ENCODE measurements around the gene LAMA5. TPM values are rescaled to one million over a fixed set of nuclear protein-coding genes. Genes with fewer than 3 reads are reported as not detected.

Gene LAMA5
- total and polyA plus RNA-seq, 4 donors = 116 to 315 (median 244) TPM

DNA sequence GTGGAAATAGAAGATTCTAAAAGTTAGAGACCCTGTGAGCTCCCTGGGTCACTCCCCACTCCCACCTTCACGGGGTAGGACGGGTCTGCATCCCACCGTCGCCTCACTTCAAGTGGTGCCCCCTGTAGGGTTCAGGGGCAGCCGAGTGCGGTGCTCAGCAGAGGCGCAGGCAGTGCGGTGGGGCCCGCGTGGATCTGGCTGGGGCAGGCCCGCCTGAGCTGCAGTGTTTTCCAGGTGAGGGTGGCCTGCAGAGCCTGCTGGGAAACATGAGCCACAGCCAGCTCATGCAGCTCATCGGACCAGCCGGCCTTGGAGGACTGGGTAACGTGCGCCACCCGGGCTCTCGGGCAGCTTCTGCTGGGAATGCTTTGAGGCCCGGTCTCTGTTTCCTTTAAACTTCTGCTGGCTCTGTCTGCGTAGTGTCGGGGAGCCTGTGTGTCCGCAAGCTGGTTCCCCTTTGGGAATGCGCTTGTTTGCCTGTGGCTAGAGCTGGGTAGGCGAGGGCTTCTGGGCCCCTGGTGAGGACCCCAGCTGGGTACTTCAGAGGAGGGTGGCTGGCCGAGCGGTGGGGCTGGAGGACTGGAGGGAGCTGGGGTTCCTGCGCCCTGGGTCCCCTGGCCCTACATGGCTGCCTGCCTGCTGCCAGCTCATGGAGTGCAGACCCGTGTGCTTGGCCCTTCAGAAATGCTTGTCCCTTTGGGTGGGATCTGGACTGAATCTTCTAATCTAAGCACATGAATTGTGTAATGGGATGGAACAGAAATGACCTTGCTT lies 60.5 kb downstream of the LAMA5 start:
- Histone ChIP-seq H3K36me3 (ENCODE audit: control insufficient read depth in 4 of 4, insufficient read depth in 4 of 4, low read length in 4 of 4) (peaks cover 5 to 70% (median 25%) of the 10 kb centered on the region in 4 donors), H3K9ac (ENCODE audit: insufficient read depth in 1 of 2, low read length in 2 of 2) (no peak overlapping the region), H3K4me3 (no peak overlapping the region), H3K4me1 (ENCODE audit: control insufficient read depth in 5 of 5, insufficient read depth in 5 of 5, low read length in 5 of 5) (peaks cover 0 to 17% (median 8%) of the 10 kb centered on the region in 5 donors), H3K9me3 (ENCODE audit: control insufficient read depth in 4 of 4, insufficient read depth in 3 of 4, low read length in 3 of 4) (no peaks in the 10 kb centered on the region), H3K27me3 (ENCODE audit: control insufficient read depth in 3 of 3, insufficient read depth in 3 of 3, low read length in 2 of 3) (no peaks in the 10 kb centered on the region), H3K27ac (ENCODE audit: low read depth in 1 of 2, low read length in 1 of 2) (no peak overlapping the region)
- 93 to 94% methylated on average over 27 of the region's 27 CpGs for WGBS, 2 donors
- DNase-seq (no peak), ATAC-seq (ENCODE audit: insufficient read depth, low FRiP score) (no peak)
- TF ChIP-seq, protein P1, sequence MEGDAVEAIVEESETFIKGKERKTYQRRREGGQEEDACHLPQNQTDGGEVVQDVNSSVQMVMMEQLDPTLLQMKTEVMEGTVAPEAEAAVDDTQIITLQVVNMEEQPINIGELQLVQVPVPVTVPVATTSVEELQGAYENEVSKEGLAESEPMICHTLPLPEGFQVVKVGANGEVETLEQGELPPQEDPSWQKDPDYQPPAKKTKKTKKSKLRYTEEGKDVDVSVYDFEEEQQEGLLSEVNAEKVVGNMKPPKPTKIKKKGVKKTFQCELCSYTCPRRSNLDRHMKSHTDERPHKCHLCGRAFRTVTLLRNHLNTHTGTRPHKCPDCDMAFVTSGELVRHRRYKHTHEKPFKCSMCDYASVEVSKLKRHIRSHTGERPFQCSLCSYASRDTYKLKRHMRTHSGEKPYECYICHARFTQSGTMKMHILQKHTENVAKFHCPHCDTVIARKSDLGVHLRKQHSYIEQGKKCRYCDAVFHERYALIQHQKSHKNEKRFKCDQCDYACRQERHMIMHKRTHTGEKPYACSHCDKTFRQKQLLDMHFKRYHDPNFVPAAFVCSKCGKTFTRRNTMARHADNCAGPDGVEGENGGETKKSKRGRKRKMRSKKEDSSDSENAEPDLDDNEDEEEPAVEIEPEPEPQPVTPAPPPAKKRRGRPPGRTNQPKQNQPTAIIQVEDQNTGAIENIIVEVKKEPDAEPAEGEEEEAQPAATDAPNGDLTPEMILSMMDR (IDR thresholded peaks at IDR 0.05; ENCODE audit: control extremely low read depth, extremely low read depth) = no peak

DNA sequence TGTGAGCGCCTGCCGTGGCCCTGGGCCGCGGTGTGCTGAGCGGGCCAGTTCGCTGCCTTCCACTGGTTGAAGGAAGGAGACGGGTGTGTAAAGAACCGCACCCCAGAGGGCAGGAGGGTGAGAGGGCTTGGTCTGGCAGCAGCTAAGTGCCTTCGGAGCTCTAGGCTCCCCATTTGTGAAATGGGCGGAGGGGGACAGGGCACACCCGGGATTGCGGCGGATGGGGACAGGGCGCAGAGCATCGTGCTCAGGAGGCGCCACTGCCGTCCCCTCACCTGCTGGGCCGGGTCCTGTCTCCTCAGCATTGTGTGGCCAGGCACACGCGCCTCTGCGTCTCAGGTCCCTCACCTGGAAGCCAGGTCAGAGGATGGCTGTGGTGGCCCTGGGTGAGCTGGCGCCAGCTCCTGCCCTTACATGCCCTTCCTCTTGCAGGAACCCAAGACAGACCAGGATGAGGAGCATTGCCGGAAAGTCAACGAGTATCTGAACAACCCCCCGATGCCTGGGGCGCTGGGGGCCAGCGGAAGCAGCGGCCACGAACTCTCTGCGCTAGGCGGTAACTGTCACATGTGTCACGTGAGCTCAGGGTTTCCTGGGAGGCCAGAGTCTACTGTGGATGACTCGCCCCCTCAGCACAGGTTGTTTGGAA lies 61.2 kb downstream of the LAMA5 start:
- no peak overlapping the region for H3K4me3 ChIP-seq
- peaks cover 5 to 63% (median 23%) of the 10 kb centered on the region in 4 donors for H3K36me3 ChIP-seq (ENCODE audit: control insufficient read depth in 4 of 4, insufficient read depth in 4 of 4, low read length in 4 of 4)
- TF ChIP-seq, protein P1 (IDR thresholded peaks at IDR 0.05; ENCODE audit: control extremely low read depth, extremely low read depth) = no peak
- no peak for DNase-seq
- no peaks in the 10 kb centered on the region for H3K9me3 ChIP-seq (ENCODE audit: control insufficient read depth in 4 of 4, insufficient read depth in 3 of 4, low read length in 3 of 4)
- no peak for ATAC-seq (ENCODE audit: insufficient read depth, low FRiP score)
- no peak overlapping the region for H3K9ac ChIP-seq (ENCODE audit: insufficient read depth in 1 of 2, low read length in 2 of 2)
- WGBS, 2 donors = 87 to 89% methylated on average over 32 to 33 of the region's 33 CpGs
- no peaks in the 10 kb centered on the region for H3K27me3 ChIP-seq (ENCODE audit: control insufficient read depth in 3 of 3, insufficient read depth in 3 of 3, low read length in 2 of 3)
- H3K4me1 ChIP-seq (ENCODE audit: control insufficient read depth in 5 of 5, insufficient read depth in 5 of 5, low read length in 5 of 5) = peaks cover 0 to 17% (median 8%) of the 10 kb centered on the region in 5 donors
- no peak overlapping the region for H3K27ac ChIP-seq (ENCODE audit: low read depth in 1 of 2, low read length in 1 of 2)

DNA sequence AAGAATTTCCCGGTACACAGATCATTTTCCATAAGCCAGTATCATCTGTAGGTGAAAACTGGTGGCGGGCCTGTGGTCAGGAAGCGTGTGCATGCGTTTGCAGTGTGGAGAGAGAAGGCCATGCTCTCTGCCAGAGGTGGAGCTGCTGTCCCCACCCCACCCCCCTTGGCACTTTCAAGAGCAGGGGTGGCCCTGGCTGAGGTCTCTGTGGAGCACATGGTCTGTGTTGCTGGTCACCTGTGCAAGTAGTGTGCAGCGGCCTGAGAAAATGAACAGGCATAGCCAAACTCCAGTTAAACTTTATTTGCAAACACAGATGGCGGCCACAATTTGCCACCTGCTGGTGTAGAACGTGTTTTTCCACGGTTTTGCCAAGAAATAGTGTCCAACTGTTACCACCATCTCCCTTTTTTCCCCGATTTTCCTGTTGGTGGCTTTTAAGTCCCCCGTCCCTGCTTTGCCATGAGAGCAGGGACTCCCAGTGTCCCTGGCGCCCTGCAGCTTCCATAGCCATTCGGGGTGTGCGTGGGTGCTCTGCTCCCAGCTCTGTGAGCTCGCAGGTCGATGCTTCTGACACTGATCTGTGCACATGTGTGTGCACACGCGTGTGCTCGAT lies 61.9 kb downstream of the LAMA5 start:
- no peak for ATAC-seq (ENCODE audit: insufficient read depth, low FRiP score)
- no peak overlapping the region for H3K27ac ChIP-seq (ENCODE audit: low read depth in 1 of 2, low read length in 1 of 2)
- TF ChIP-seq, protein P1 (IDR thresholded peaks at IDR 0.05; ENCODE audit: control extremely low read depth, extremely low read depth) = no peak
- DNase-seq = no peak
- H3K4me3 ChIP-seq = no peak overlapping the region
- peaks cover 0 to 17% (median 8%) of the 10 kb centered on the region in 5 donors for H3K4me1 ChIP-seq (ENCODE audit: control insufficient read depth in 5 of 5, insufficient read depth in 5 of 5, low read length in 5 of 5)
- 82 to 88% methylated on average over 18 of the region's 18 CpGs for WGBS, 2 donors
- no peaks in the 10 kb centered on the region for H3K9me3 ChIP-seq (ENCODE audit: control insufficient read depth in 4 of 4, insufficient read depth in 3 of 4, low read length in 3 of 4)
- peaks cover 5 to 56% (median 23%) of the 10 kb centered on the region in 4 donors for H3K36me3 ChIP-seq (ENCODE audit: control insufficient read depth in 4 of 4, insufficient read depth in 4 of 4, low read length in 4 of 4)
- H3K9ac ChIP-seq (ENCODE audit: insufficient read depth in 1 of 2, low read length in 2 of 2) = no peak overlapping the region
- H3K27me3 ChIP-seq (ENCODE audit: control insufficient read depth in 3 of 3, insufficient read depth in 3 of 3, low read length in 2 of 3) = no peaks in the 10 kb centered on the region
